HepG2 (cell line): ENCODE results near the gene ARID1A. TPM values are rescaled to one million over a fixed set of nuclear protein-coding genes. Genes with fewer than 3 reads are reported as not detected.

Source experiments
- ATAC-seq: fragments of 200-7000 bp; cut with Tn5 transposase; 3 replicates; pipeline ENCODE4 v1.9.1; 2020; ENCODE audit warnings: mild to moderate bottlenecking, moderate library complexity
- BruUV-seq: library from RNA; stranded (reverse); fragments of 400-500 nt; replicated peaks from 2 replicates; lab custom pipeline; 2021; lab: Mats Ljungman, UMichigan
- CTCF ChIA-PET: fragments of 300-600 bp; formaldehyde crosslinking; extraction: SDS; loops from one replicate; lab custom pipeline; 2021; ENCODE audit warnings: low total read pairs, inconsistent platforms, low intra/inter-chr PET ratio; lab: Yijun Ruan, JAX
- POLR2A ChIA-PET: fragments of 350-600 bp; sonication (Branson Sonifier 250); formaldehyde crosslinking; loops from one replicate; lab custom pipeline; 2020; ENCODE audit warnings: antibody characterized with exemption, inconsistent platforms; lab: Yijun Ruan, JAX
- DNase-seq: peaks from one replicate; pipeline ENCODE4 v3.0.0-alpha.2; 2015; ENCODE audit warnings: low spot score
- FAIRE-seq: peaks from 3 replicates; lab custom pipeline; 2011; peaks lifted over from hg19 to GRCh38; lab: Jason Lieb, UNC
- H2AFZ ChIP-seq: one replicate; pipeline ENCODE4 v1.6.1; 2011; ENCODE audit warnings: low read length, inconsistent platforms
- H3K27ac ChIP-seq: fragments of 300-600 bp; 3 replicates; pipeline ENCODE4 v1.8.0; 2011; ENCODE audit warnings: mixed run types, mild to moderate bottlenecking, mixed read lengths, low read length, inconsistent platforms; ENCODE audit not compliant: insufficient read depth; ENCODE audit errors: extremely low read length
- H3K27me3 ChIP-seq, 2 experiments: fragments of 200-600 bp in 1 of 2; 2 replicates in 1 of 2; 3 replicates in 1 of 2; pipeline versions ENCODE4 v1.6.0 to v1.8.0; 2011; ENCODE audit warnings: low read length in 2 of 2, mild to moderate bottlenecking in 2 of 2, moderate library complexity in 2 of 2, inconsistent platforms in 1 of 2; ENCODE audit not compliant: insufficient read depth in 2 of 2, control insufficient read depth in 1 of 2
- H3K36me3 ChIP-seq, 2 experiments: fragments of 200-600 bp in 1 of 2; replicated peaks in 1 of 2; 2 replicates in 1 of 2; 3 replicates in 1 of 2; pipeline versions ENCODE4 v1.5.1 to v1.8.0; 2011; ENCODE audit warnings: low read length in 2 of 2, inconsistent platforms in 1 of 2; ENCODE audit not compliant: insufficient read depth in 2 of 2, control insufficient read depth in 1 of 2
- H3K4me1 ChIP-seq: 2 replicates; pipeline ENCODE4 v1.5.1; 2012; ENCODE audit warnings: low read length, inconsistent platforms; ENCODE audit not compliant: insufficient read depth
- H3K4me2 ChIP-seq: 2 replicates; pipeline ENCODE4 v1.6.0; 2011; ENCODE audit warnings: low read depth, low read length, inconsistent platforms
- H3K4me3 ChIP-seq, 3 experiments: fragments of 200-600 bp in 1 of 3; sonication (generic), shearing (Covaris generic) in 1 of 3; replicated peaks in 1 of 3; 2 replicates each; pipeline ENCODE4 v1.5.1; 2011 to 2016; ENCODE audit warnings: low read length in 3 of 3, inconsistent platforms in 2 of 3, low read depth in 2 of 3, mild to moderate bottlenecking in 2 of 3, control low read depth in 1 of 3, mixed read lengths in 1 of 3; ENCODE audit not compliant: insufficient read depth in 1 of 3
- H3K79me2 ChIP-seq: one replicate; pipeline ENCODE4 v1.6.1; 2011; ENCODE audit warnings: low read length, inconsistent platforms; ENCODE audit not compliant: insufficient read depth
- H3K9ac ChIP-seq: 2 replicates; pipeline ENCODE4 v1.6.0; 2011; ENCODE audit warnings: mild to moderate bottlenecking, low read depth, low read length, inconsistent platforms; ENCODE audit not compliant: insufficient read depth
- H3K9me3 ChIP-seq: 2 replicates; pipeline ENCODE4 v1.5.1; 2012; ENCODE audit warnings: mild to moderate bottlenecking, low read length
- H4K20me1 ChIP-seq: 2 replicates; pipeline ENCODE4 v1.6.0; 2011; ENCODE audit warnings: inconsistent platforms, mild to moderate bottlenecking, low read length, moderate library complexity; ENCODE audit not compliant: insufficient read depth
- ARHGAP35 ChIP-seq: sonication (generic); formaldehyde crosslinking; IDR thresholded peaks from 2 replicates; pipeline ENCODE4 v1.9.0; 2022; ENCODE audit warnings: mild to moderate bottlenecking, inconsistent platforms, moderate library complexity, missing genetic modification reagents, borderline replicate concordance
- HDAC6 ChIP-seq: fragments of 200-600 bp; sonication (generic); IDR thresholded peaks from 2 replicates; pipeline ENCODE4 v1.7.0; 2017; ENCODE audit warnings: mild to moderate bottlenecking, antibody characterized with exemption, low read length, low read depth
- KDM5A ChIP-seq: fragments of 200-600 bp; sonication (generic); IDR thresholded peaks from 2 replicates; pipeline ENCODE4 v1.7.0; 2018; ENCODE audit warnings: antibody characterized with exemption, mild to moderate bottlenecking, low read length, borderline replicate concordance
- NAIF1 ChIP-seq: sonication (generic); formaldehyde crosslinking; IDR thresholded peaks from 2 replicates; pipeline ENCODE4 v1.5.0; 2020; ENCODE audit warnings: mild to moderate bottlenecking, missing genetic modification reagents, borderline replicate concordance
- NR1H2 ChIP-seq: sonication (generic); formaldehyde crosslinking; IDR thresholded peaks from 2 replicates; pipeline ENCODE4 v1.8.1; 2022; ENCODE audit warnings: low read depth, missing genetic modification reagents, borderline replicate concordance
- PITX1 ChIP-seq: sonication (generic); formaldehyde crosslinking; IDR thresholded peaks from 2 replicates; pipeline ENCODE4 v1.5.1; 2020; ENCODE audit warnings: mild to moderate bottlenecking, missing genetic modification reagents
- SP5 ChIP-seq: IDR thresholded peaks from 2 replicates; pipeline ENCODE4 v1.6.1; 2016; ENCODE audit warnings: low read depth, borderline replicate concordance
- TEAD2 ChIP-seq: sonication (generic); formaldehyde crosslinking; IDR thresholded peaks from 2 replicates; pipeline ENCODE4 v1.9.0; 2021; ENCODE audit warnings: missing genetic modification reagents
- ZIK1 ChIP-seq: sonication (generic); formaldehyde crosslinking; IDR thresholded peaks from 2 replicates; pipeline ENCODE4 v1.5.0; 2020; ENCODE audit warnings: mild to moderate bottlenecking, low read depth, missing genetic modification reagents, borderline replicate concordance
- ZKSCAN1 ChIP-seq: fragments of 150-350 bp; IDR thresholded peaks from 2 replicates; pipeline ENCODE4 v1.6.1; 2014; ENCODE audit warnings: low read length
- ZNF558 ChIP-seq: sonication (generic); formaldehyde crosslinking; IDR thresholded peaks from 2 replicates; pipeline ENCODE4 v1.9.0; 2022; ENCODE audit warnings: mild to moderate bottlenecking, missing genetic modification reagents, borderline replicate concordance
- ZNF616 ChIP-seq: sonication (generic); formaldehyde crosslinking; IDR thresholded peaks from 2 replicates; pipeline ENCODE4 v1.5.0; 2020; ENCODE audit warnings: low read depth, mild to moderate bottlenecking, missing genetic modification reagents
- WGBS: methylation state at CpG from one replicate; pipeline ENCODE4 v1.1.6; 2017; ENCODE audit warnings: low lambda C conversion rate; 5-methylcytosine and 5-hydroxymethylcytosine counted together
- in situ Hi-C: cut with HindIII; loops from 2 replicates; pipeline ENCODE4 v1.10.0; 2017; ENCODE audit warnings: low pct_unique_long_range_greater_than_20kb; ENCODE audit not compliant: extremely low pct_ligation_motif_present
- intact Hi-C: fragments of 100-400 bp; cut with micrococcal nuclease; formaldehyde crosslinking; loops from one replicate; pipeline ENCODE4 v1.10.0; 2022; ENCODE audit not compliant: unreplicated experiment
- polyA plus RNA-seq, 8 experiments: library from polyadenylated mRNA; depleted of rRNA in 3 of 8; stranded (reverse) in 7 of 8; unstranded in 1 of 8; fragments of >200 nt; fragmentation: Illumina TruSeq in 4 of 8; extraction: Trizol in 4 of 8; gene quantifications; 2 replicates each; pipeline versions ENCODE4 v1.2.1 to v1.2.3, GENCODE V29; 2011 to 2016; ENCODE audit warnings: low read depth in 4 of 8, missing spikeins in 1 of 8, mixed read lengths in 1 of 8; ENCODE audit not compliant: insufficient read depth in 1 of 8
- total RNA-seq, 5 experiments: library from RNA; depleted of rRNA; stranded (reverse); fragments of >200 nt; fragmentation: Illumina TruSeq; extraction: Trizol; gene quantifications; 2 replicates each; pipeline ENCODE4 v1.2.3, GENCODE V29; 2016; ENCODE audit warnings: low read depth in 1 of 5
- TF ChIP-seq, protein P1 (sequence below), 2 experiments: fragments of 450-650 bp in 1 of 2; sonication (generic) in 1 of 2; formaldehyde crosslinking; IDR thresholded peaks; 2 replicates each; pipeline versions ENCODE4 v1.5.0 to v1.8.0; 2020 to 2022; ENCODE audit warnings: mild to moderate bottlenecking in 1 of 2, missing genetic modification reagents in 1 of 2

Gene ARID1A
- total and polyA plus RNA-seq, 2 of the 13 experiments (the other 11 are each of a cell fraction or from before 2014, with no cell fraction given): 11.9 to 15.9 TPM

DNA sequence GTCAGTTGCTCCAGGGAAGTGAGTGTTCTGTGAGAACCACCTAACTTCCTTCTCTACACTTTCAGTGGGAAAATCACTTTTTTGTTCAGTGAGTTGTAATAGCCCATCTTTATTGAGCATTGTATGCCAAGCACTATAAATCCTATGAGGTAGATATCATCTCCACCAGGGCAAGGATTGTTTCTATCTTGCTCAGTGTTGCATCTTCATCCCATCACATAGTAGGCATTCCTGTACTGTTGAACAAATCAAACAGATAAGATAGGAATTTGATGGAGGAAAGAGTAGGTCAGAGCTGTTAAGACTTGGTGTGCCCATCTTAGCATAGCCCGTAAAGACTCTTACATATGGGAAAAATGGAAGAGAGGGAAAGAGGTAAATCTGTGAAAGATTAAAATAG lies 89.1 kb downstream of the ARID1A start:
- H3K4me2 ChIP-seq: peak overlapping the region; percentile 66
- no peaks in the 10 kb centered on the region; a peak in 1 of 5 replicates for H3K27me3 ChIP-seq
- no peak for ATAC-seq
- 100% methylated on average over 1 of the region's 1 CpG for WGBS
- H3K36me3 ChIP-seq: peaks cover 3 to 9% of the 10 kb centered on the region in 2 experiments
- no peak for DNase-seq
- H3K9ac ChIP-seq: peak overlapping the region; percentile 22
- TF ChIP-seq TEAD2 (CRISPR knock-in tag) (no peak), ZNF558 (no peak), ZKSCAN1 (peak; percentile 72; the same call in 1 of the 2 replicates), ARHGAP35 (CRISPR knock-in tag) (no peak), ZNF616 (no peak), NAIF1 (CRISPR knock-in tag) (0 out of 2 replicates have a peak, but pooled peaks have one; percentile 9), ZIK1 (CRISPR knock-in tag) (no peak), NR1H2 (CRISPR knock-in tag) (no peak), SP5 (CRISPR knock-in tag) (no peak), HDAC6 (no peak), PITX1 (CRISPR knock-in tag) (no peak), KDM5A (no peak)
- TF ChIP-seq, protein P1, sequence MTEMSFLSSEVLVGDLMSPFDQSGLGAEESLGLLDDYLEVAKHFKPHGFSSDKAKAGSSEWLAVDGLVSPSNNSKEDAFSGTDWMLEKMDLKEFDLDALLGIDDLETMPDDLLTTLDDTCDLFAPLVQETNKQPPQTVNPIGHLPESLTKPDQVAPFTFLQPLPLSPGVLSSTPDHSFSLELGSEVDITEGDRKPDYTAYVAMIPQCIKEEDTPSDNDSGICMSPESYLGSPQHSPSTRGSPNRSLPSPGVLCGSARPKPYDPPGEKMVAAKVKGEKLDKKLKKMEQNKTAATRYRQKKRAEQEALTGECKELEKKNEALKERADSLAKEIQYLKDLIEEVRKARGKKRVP (CRISPR knock-in tag; IDR thresholded peaks at IDR 0.05): no peak
- TF ChIP-seq, all 625 proteins: peak for 2
- no peak for FAIRE-seq
- H2AFZ ChIP-seq: no peak overlapping the region
- H3K4me1 ChIP-seq: peaks cover 66% of the 10 kb centered on the region
- ChIA-PET POLR2A (interaction anchor here (0.6 to 7.0 kb wide), 5 partner anchors 13 to 176 kb away, joined by 3 to 127 read pairs (median 20); partner anchors contain the start of gene ARID1A), CTCF (no interaction called here)
- H3K27ac ChIP-seq: peak overlapping the region; percentile 97
- no TSS peak for BruUV-seq
- H3K79me2 ChIP-seq: peaks cover 8% of the 10 kb centered on the region
- H3K4me3 ChIP-seq: peak overlapping the region in 1 of 3 experiments; percentile 17; a peak in 1 of 6 replicates
- in situ Hi-C loops: loop anchor here (5.0 kb wide), 2 partner anchors 93 to 183 kb away; no protein-coding TSS in a partner anchor
- H4K20me1 ChIP-seq: no peaks in the 10 kb centered on the region
- intact Hi-C loops: loop anchor here (5.0 kb wide), 2 partner anchors 88 to 108 kb away; partner anchors contain the start of gene ARID1A
- no peaks in the 10 kb centered on the region for H3K9me3 ChIP-seq
